K562 (cell line): ENCODE measurements around the gene MEX3D. TPM values are rescaled to one million over a fixed set of nuclear protein-coding genes. Genes with fewer than 3 reads are reported as not detected.

ENCODE experiments used
- ATAC-seq: fragments of 200-7000 bp; cut with Tn5 transposase; 3 replicates; pipeline ENCODE4 v1.9.1; 2020; ENCODE audit warnings: moderate library complexity
- BruUV-seq: library from RNA; stranded (reverse); fragments of 400-500 nt; replicated peaks from 2 replicates; lab custom pipeline; 2021; lab: Mats Ljungman, UMichigan
- CTCF ChIA-PET: fragments of 300-600 bp; formaldehyde crosslinking; extraction: SDS; loops from one replicate; lab custom pipeline; 2021; ENCODE audit warnings: low intra/inter-chr PET ratio; lab: Yijun Ruan, JAX
- POLR2A ChIA-PET: fragments of 300-600, 350-650 bp; sonication (Branson Sonifier 250); formaldehyde crosslinking; extraction: SDS; loops from one replicate; lab custom pipeline; 2021; ENCODE audit warnings: antibody characterized with exemption, inconsistent platforms; lab: Yijun Ruan, JAX
- DNase-seq, 4 experiments: peaks; one replicate each; pipeline versions ENCODE4 v3.0.0 to v3.0.0-alpha.2; 2011 to 2018; ENCODE audit warnings: low spot score in 3 of 4, mixed read lengths in 3 of 4; ENCODE audit errors: extremely low read depth in 1 of 4
- FAIRE-seq: peaks from 2 replicates; lab custom pipeline; 2011; peaks lifted over from hg19 to GRCh38; lab: Jason Lieb, UNC
- H2AFZ ChIP-seq: 2 replicates; pipeline ENCODE4 v1.6.0; 2011; ENCODE audit warnings: low read depth, low read length, control low read depth, inconsistent platforms
- H3K27ac ChIP-seq: fragments of 200-600 bp; 3 replicates; pipeline ENCODE4 v1.8.0; 2011; ENCODE audit warnings: low read depth, mild to moderate bottlenecking, control low read depth, inconsistent platforms, low read length, moderate library complexity, mixed read lengths; ENCODE audit errors: extremely low read depth
- H3K27me3 ChIP-seq, 2 experiments: fragments of 300-600 bp in 1 of 2; 2 replicates in 1 of 2; 3 replicates in 1 of 2; pipeline versions ENCODE4 v1.6.0 to v1.8.0; 2011; ENCODE audit warnings: inconsistent platforms in 2 of 2, low read length in 2 of 2, mild to moderate bottlenecking in 1 of 2, mixed read lengths in 1 of 2, moderate library complexity in 1 of 2; ENCODE audit not compliant: control insufficient read depth in 2 of 2, insufficient read depth in 2 of 2
- H3K36me3 ChIP-seq: fragments of 300-600 bp; 3 replicates; pipeline ENCODE4 v1.8.0; 2011; ENCODE audit warnings: mild to moderate bottlenecking, low read length, inconsistent platforms; ENCODE audit not compliant: control insufficient read depth, insufficient read depth
- H3K4me1 ChIP-seq, 2 experiments: fragments of 200-600 bp in 1 of 2; replicated peaks in 1 of 2; 2 replicates in 1 of 2; 3 replicates in 1 of 2; pipeline versions ENCODE4 v1.5.1 to v1.8.0; 2011; ENCODE audit warnings: inconsistent platforms in 2 of 2, low read length in 2 of 2, mild to moderate bottlenecking in 1 of 2, mixed read lengths in 1 of 2, moderate library complexity in 1 of 2; ENCODE audit not compliant: control insufficient read depth in 2 of 2, insufficient read depth in 2 of 2
- H3K4me2 ChIP-seq: 2 replicates; pipeline ENCODE4 v1.6.1; 2011; ENCODE audit warnings: low read length, control low read depth, inconsistent platforms, mixed read lengths; ENCODE audit not compliant: insufficient read depth
- H3K4me3 ChIP-seq: fragments of 200-600 bp; sonication (generic), shearing (Covaris generic); 2 replicates; pipeline ENCODE4 v1.5.1; 2016; ENCODE audit warnings: control low read depth, inconsistent platforms
- H3K79me2 ChIP-seq: fragments of 200-600 bp; 3 replicates; pipeline ENCODE4 v1.8.0; 2011; ENCODE audit warnings: low read length, inconsistent platforms; ENCODE audit not compliant: control insufficient read depth, insufficient read depth
- H3K9ac ChIP-seq, 2 experiments: 2 replicates each; pipeline versions ENCODE4 v1.6.0 to v1.6.1; 2011; ENCODE audit warnings: low read depth in 2 of 2, low read length in 2 of 2, control low read depth in 1 of 2, inconsistent platforms in 1 of 2, mild to moderate bottlenecking in 1 of 2, mixed read lengths in 1 of 2; ENCODE audit not compliant: insufficient read depth in 1 of 2
- H3K9me1 ChIP-seq: one replicate; pipeline ENCODE4 v1.6.0; 2011; ENCODE audit warnings: inconsistent platforms, mild to moderate bottlenecking, low read length, moderate library complexity; ENCODE audit not compliant: control insufficient read depth, insufficient read depth
- H3K9me3 ChIP-seq: replicated peaks from 2 replicates; pipeline ENCODE4 v1.5.1; 2011; ENCODE audit warnings: low read depth, low read length, inconsistent platforms; ENCODE audit not compliant: control insufficient read depth, insufficient read depth
- H4K20me1 ChIP-seq: replicated peaks from 2 replicates; pipeline ENCODE4 v1.6.1; 2011; ENCODE audit warnings: low read length, inconsistent platforms, mixed read lengths; ENCODE audit not compliant: control insufficient read depth, insufficient read depth
- CEBPB ChIP-seq: fragments of 450-650 bp; IDR thresholded peaks from 2 replicates; pipeline ENCODE4 v1.6.1; 2016; ENCODE audit warnings: missing genetic modification characterization, missing compliant biosample characterization
- CEBPG ChIP-seq, 3 experiments: fragments of 200-800 bp in 1 of 3; sonication (Bioruptor generic) in 1 of 3; sonication (generic) in 1 of 3; formaldehyde crosslinking in 1 of 3; IDR thresholded peaks in 2 of 3; conservative IDR thresholded peaks in 1 of 3; 2 replicates each; pipeline versions ENCODE4 v1.6.1 to v1.8.0; 2016 to 2022; ENCODE audit warnings: missing compliant biosample characterization in 2 of 3, missing genetic modification characterization in 2 of 3, mild to moderate bottlenecking in 1 of 3, missing genetic modification reagents in 1 of 3
- HSF4 ChIP-seq: fragments of 250-450 bp; sonication (Bioruptor Pico); IDR thresholded peaks from 2 replicates; pipeline ENCODE4 v2.1.2; 2022; ENCODE audit warnings: mild to moderate bottlenecking, moderate library complexity, borderline replicate concordance
- MYNN ChIP-seq, 2 experiments: sonication (generic); formaldehyde crosslinking in 1 of 2; IDR thresholded peaks; 2 replicates each; pipeline versions ENCODE4 v1.5.0 to v1.6.1; 2016 to 2020; ENCODE audit warnings: antibody characterized with exemption in 1 of 2, missing genetic modification reagents in 1 of 2
- TBL1XR1 ChIP-seq, 2 experiments: IDR thresholded peaks; 2 replicates each; pipeline ENCODE4 v1.6.1; 2012; ENCODE audit warnings: improper control_type of control experiment in 2 of 2, low read length in 2 of 2, mild to moderate bottlenecking in 1 of 2
- TRIM24 ChIP-seq, 2 experiments: fragments of 450-650 bp; IDR thresholded peaks; 2 replicates each; pipeline ENCODE4 v1.6.1; 2016
- ZBTB43 ChIP-seq: sonication (generic); formaldehyde crosslinking; IDR thresholded peaks from 2 replicates; pipeline ENCODE4 v1.8.0; 2023; ENCODE audit warnings: mild to moderate bottlenecking, missing genetic modification reagents
- ZNF140 ChIP-seq: fragments of 250-450 bp; sonication (Bioruptor Pico); IDR thresholded peaks from 2 replicates; pipeline ENCODE4 v1.8.0; 2021; ENCODE audit warnings: moderate library complexity, mild to moderate bottlenecking, inconsistent platforms
- ZNF253 ChIP-seq: fragments of 250-450 bp; sonication (Bioruptor Pico); conservative IDR thresholded peaks from 2 replicates; pipeline ENCODE4 v1.6.1; 2021; ENCODE audit warnings: mild to moderate bottlenecking
- ZNF354B ChIP-seq: fragments of 250-450 bp; sonication (Bioruptor Pico); IDR thresholded peaks from 2 replicates; pipeline ENCODE4 v1.4.0; 2020
- WGBS: fragments of 100-300 bp; shearing (Covaris generic); methylation state at CpG from one replicate; pipeline ENCODE4 v1.1.6; 2016; ENCODE audit warnings: low coverage, mixed read lengths; ENCODE audit not compliant: insufficient coverage; ENCODE audit errors: missing lambda C conversion rate; 5-methylcytosine and 5-hydroxymethylcytosine counted together
- in situ Hi-C: fragments of 300-500 bp; cut with MboI; formaldehyde crosslinking; loops from 4 replicates; pipeline ENCODE4 v1.15.0; 2018; ENCODE audit warnings: inconsistent platforms, mixed read lengths
- intact Hi-C: fragments of 100-400 bp; cut with micrococcal nuclease; formaldehyde crosslinking; loops from 2 replicates; pipeline ENCODE4 v1.14.2; 2022
- polyA plus RNA-seq, 8 experiments: library from polyadenylated mRNA; depleted of rRNA in 4 of 8; stranded (reverse) in 5 of 8; unstranded in 3 of 8; fragments of >200 nt; fragmentation: Nextera tagmentation in 2 of 8; fragmentation: Illumina TruSeq in 1 of 8; extraction: Ambion mirVana in 2 of 8; extraction: Trizol in 1 of 8; gene quantifications; 2 replicates each; pipeline versions ENCODE4 v1.2.1 to v1.2.3, GENCODE V29; 2011 to 2014; ENCODE audit warnings: inconsistent platforms in 1 of 8, missing spikeins in 1 of 8
- total RNA-seq, 7 experiments: library from RNA; depleted of rRNA in 6 of 7; stranded (reverse); fragments of >200 nt in 6 of 7; fragmentation: Illumina TruSeq in 2 of 7; extraction: Trizol in 2 of 7; gene quantifications; 2 replicates each; pipeline versions ENCODE4 v1.2.1 to v1.2.3, GENCODE V29; 2011 to 2021; ENCODE audit warnings: low replicate concordance in 1 of 7
- TF ChIP-seq, protein P1 (sequence below): fragments of 450-650 bp; IDR thresholded peaks from 2 replicates; pipeline ENCODE4 v1.6.1; 2017; ENCODE audit warnings: mild to moderate bottlenecking, moderate library complexity
- TF ChIP-seq, protein P2 (sequence below), 2 experiments: fragments of 450-650 bp in 1 of 2; sonication (generic) in 1 of 2; formaldehyde crosslinking in 1 of 2; IDR thresholded peaks in 1 of 2; conservative IDR thresholded peaks in 1 of 2; 2 replicates each; pipeline versions ENCODE4 v1.6.1 to v1.8.1; 2016 to 2023; ENCODE audit warnings: mild to moderate bottlenecking in 2 of 2, moderate library complexity in 2 of 2, inconsistent platforms in 1 of 2, missing genetic modification reagents in 1 of 2
- TF ChIP-seq, protein P3 (sequence below): fragments of 250-450 bp; sonication (Bioruptor Pico); IDR thresholded peaks from 2 replicates; pipeline ENCODE4 v1.4.0; 2020; ENCODE audit warnings: mild to moderate bottlenecking, moderate library complexity

MEX3D gene
- total and polyA plus RNA-seq, 9 of the 15 experiments (the other 6 are each of a cell fraction or from before 2014, with no cell fraction given), result 1.7 to 39.3 (median 5.7) TPM

DNA sequence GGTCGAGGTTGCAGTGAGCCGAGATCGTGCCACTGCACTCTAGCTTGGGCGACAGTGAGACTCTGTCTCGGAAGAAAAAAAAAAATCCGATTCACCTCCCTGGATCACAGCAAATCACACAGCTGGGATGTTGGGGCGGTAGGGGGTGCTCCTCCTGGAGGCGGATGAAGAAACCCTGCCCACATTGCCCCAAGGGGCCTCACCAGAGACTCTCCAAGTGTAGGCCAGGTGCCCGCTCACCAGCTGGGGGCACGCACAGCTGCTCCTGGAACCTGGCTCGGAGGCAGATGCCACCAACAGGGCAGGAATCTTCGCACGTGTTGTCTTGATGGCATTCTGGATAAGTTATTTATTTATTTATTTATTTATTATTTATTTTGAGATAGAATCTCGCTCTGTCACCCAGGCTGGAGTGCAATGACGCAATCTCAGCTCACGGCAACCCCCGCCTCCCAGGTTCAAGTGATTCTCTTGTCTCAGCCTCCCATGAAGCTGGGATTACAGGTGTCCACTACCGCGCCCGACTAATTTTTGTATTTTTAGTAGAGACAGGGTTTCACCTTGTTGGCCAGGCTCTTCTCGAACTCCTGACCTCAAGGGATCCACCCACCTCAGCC is 34.1 kb upstream of the MEX3D start:
- peaks cover 71% of the 10 kb centered on the region for H3K79me2 ChIP-seq
- DNase-seq (no peak), ATAC-seq (no peak), FAIRE-seq (no peak)
- in situ Hi-C loops (no loop called here), intact Hi-C loops (loop anchor here (10.0 kb wide), 1 partner anchor 57 kb away; no protein-coding TSS in a partner anchor)
- H3K4me1 ChIP-seq, result peaks cover 29 to 77% of the 10 kb centered on the region in 2 experiments
- H3K27me3 ChIP-seq, result no peaks in the 10 kb centered on the region
- H3K9ac ChIP-seq, result no peak overlapping the region
- 79% methylated on average over 21 of the region's 21 CpGs for WGBS
- H3K9me3 ChIP-seq, result no peaks in the 10 kb centered on the region
- H3K4me2 ChIP-seq, result peak overlapping the region; percentile 12; the same call in 1 of the 2 replicates
- ChIA-PET POLR2A (interaction anchor here (0.7 to 3.2 kb wide), 2 partner anchors 12 to 239 kb away, joined by 5 to 17 read pairs; no protein-coding TSS in a partner anchor), CTCF (no interaction called here)
- H3K9me1 ChIP-seq, result peaks cover 3% of the 10 kb centered on the region
- H2AFZ ChIP-seq, result no peak overlapping the region
- BruUV-seq, result no TSS peak
- peaks cover 18% of the 10 kb centered on the region for H4K20me1 ChIP-seq
- peak overlapping the region; percentile 60; the same call in 1 of the 3 replicates for H3K27ac ChIP-seq
- no peak overlapping the region for H3K4me3 ChIP-seq
- TF ChIP-seq HSF4 (CRISPR knock-in tag) (no peak), ZNF253 (CRISPR knock-in tag) (no peak), MYNN (IDR thresholded peaks at IDR 0.05) (no peak), MYNN (CRISPR knock-in tag; IDR thresholded peaks at IDR 0.05) (no peak), CEBPB (tag) (peak; percentile 69), ZNF354B (CRISPR knock-in tag) (no peak), ZNF140 (no peak), ZBTB43 (no peak), CEBPG (CRISPR knock-in tag; IDR thresholded peaks at IDR 0.05) (peak; percentile 32; the same call in 1 of the 2 replicates), CEBPG (tag; conservative IDR thresholded peaks at IDR 0.05 in 1 of 2, IDR thresholded peaks at IDR 0.05 in 1 of 2) (peak; percentile 17 to 51; a peak in 2 of 4 replicates), TRIM24 (IDR thresholded peaks at IDR 0.05) (0 out of 4 replicates have a peak, but pooled peaks of 1 of the 2 experiments have one; percentile 15), TBL1XR1 (IDR thresholded peaks at IDR 0.05; ENCODE audit: low read length in 2 of 2) (no peak)
- TF ChIP-seq, protein P1, sequence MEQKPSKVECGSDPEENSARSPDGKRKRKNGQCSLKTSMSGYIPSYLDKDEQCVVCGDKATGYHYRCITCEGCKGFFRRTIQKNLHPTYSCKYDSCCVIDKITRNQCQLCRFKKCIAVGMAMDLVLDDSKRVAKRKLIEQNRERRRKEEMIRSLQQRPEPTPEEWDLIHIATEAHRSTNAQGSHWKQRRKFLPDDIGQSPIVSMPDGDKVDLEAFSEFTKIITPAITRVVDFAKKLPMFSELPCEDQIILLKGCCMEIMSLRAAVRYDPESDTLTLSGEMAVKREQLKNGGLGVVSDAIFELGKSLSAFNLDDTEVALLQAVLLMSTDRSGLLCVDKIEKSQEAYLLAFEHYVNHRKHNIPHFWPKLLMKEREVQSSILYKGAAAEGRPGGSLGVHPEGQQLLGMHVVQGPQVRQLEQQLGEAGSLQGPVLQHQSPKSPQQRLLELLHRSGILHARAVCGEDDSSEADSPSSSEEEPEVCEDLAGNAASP, result no peak
- TF ChIP-seq, protein P2, sequence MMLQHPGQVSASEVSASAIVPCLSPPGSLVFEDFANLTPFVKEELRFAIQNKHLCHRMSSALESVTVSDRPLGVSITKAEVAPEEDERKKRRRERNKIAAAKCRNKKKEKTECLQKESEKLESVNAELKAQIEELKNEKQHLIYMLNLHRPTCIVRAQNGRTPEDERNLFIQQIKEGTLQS (IDR thresholded peaks at IDR 0.05), result peak; percentile 56; the same call in 1 of the 2 replicates
- TF ChIP-seq, protein P2 (CRISPR knock-in tag; conservative IDR thresholded peaks at IDR 0.05), result no peak
- TF ChIP-seq, protein P3, sequence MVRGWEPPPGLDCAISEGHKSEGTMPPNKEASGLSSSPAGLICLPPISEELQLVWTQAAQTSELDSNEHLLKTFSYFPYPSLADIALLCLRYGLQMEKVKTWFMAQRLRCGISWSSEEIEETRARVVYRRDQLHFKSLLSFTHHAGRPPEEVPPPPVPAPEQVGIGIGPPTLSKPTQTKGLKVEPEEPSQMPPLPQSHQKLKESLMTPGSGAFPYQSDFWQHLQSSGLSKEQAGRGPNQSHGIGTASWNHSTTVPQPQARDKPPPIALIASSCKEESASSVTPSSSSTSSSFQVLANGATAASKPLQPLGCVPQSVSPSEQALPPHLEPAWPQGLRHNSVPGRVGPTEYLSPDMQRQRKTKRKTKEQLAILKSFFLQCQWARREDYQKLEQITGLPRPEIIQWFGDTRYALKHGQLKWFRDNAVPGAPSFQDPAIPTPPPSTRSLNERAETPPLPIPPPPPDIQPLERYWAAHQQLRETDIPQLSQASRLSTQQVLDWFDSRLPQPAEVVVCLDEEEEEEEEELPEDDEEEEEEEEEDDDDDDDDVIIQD (CRISPR knock-in tag), result no peak
- peaks cover 56% of the 10 kb centered on the region for H3K36me3 ChIP-seq
